SIG-M5 (cell line): ENCODE data around the gene COG2.

Source experiments
- DNase-seq: peaks from one replicate; lab custom pipeline; 2025; lab: John Stamatoyannopoulos, UW

COG2 gene

GRCh38 chr1:230701895-230702768 lies 59.9 kb downstream of the COG2 start:
- DNase-seq = no peak

DNA sequence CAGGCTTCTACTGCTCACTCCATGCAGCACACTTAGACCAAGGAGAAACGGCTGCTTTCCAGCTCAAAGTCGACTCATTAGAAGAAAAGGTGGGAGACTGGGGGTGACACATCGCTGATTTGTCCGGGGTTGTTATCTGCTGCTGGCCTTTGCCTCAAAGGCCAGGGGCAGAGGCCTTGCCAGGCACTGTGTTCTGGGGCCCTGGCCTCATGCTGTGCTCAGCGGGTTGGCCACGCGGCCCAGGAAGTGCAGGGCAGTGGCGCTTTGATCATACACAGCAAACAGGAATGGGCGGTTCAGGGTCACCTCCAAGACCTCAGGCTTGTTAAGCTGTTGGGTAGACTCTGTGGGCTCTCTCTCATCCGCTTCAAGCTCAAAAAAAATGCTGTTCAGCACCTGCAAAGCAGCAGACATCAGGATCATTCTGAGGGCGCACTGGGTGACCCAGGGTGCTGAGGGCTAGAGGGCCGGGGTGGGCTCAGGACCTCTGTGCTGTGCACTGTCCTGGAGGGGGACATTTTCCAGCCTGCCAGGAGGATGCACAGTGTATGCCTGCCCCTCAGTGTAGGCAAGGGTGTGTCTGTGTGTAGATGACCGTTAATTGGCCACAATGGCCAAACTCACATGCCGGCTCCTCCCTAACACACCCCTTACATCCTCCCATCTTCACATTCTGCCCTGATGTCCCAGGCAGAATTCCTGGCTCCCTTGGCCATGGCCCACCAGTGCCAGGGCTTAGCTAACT lies 60.8 kb downstream of the COG2 start:
- DNase-seq = no peak

- DNase-seq = no peak
Measured at GRCh38 chr1:230703679-230704385, 61.6 kb downstream of the COG2 start.

GRCh38 chr1:230704830-230705229 lies 62.5 kb downstream of the COG2 start:
- no peak for DNase-seq

DNA sequence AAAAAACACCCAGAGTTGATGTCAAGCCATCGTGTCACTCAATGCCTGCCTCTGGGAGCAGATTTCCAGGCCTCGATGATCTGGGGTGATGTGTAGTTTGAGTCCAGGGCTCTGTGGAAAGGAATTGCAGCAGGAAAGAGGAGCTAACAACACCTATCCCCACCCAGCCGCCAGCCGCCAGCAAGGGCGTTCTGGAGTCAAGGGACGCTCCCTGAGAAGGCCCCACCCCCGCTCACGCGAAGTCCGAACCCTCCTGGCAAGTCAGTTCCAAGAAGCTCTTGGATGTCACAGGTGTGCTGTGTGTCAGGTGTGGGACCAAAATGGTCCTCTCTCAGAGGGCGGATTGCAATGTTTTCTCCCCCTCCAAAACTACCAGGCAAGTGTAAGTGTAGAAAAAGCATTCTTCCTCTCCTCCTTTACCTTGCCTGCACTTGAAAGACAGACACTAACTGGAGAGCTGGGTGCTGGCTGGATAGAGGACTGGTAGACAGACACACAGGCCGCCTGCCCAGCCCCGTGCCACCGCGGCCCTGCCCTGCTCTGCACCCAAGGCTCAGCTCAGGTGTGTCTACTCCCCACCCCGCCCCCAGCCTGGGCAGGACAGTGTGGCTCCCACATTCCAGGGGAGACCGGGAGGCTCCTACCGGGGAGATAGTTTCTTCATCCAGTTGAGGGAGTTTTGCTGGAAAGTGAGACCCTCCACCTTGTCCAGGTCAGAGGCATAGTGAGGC lies 63.2 kb downstream of the COG2 start:
- DNase-seq = no peak

DNA sequence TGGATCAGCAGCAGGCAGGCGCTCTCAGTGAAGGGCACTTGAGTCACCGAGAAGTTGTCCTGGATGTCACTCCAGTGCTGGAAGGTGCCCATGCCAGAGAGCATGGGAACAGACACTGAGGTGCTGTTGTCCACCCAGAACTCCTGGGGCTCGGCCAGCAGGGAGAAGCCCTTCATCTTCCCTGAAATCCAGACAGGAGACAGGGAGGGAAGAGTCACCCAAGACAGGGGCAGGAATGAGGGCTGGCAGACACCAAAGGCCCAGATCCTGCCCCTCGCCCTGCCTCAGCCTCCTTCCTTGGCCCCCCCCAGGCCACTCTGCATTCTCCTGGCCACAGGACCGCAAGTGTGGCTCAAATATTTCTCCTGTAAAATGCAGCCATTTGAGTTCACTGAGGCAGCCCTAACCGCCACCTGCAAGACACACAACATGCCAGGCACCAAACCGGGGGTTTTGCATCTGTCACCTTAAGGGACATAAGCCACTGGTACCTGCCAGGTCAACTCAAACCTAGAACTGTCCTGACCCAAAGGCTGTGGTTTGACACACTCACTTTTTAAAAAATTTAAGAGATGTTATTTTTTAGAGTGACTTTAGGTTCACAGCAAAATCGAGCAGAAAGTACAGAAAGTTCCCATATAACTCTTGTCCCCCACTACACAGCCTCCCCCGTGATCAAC lies 63.9 kb downstream of the COG2 start:
- DNase-seq = no peak

DNA sequence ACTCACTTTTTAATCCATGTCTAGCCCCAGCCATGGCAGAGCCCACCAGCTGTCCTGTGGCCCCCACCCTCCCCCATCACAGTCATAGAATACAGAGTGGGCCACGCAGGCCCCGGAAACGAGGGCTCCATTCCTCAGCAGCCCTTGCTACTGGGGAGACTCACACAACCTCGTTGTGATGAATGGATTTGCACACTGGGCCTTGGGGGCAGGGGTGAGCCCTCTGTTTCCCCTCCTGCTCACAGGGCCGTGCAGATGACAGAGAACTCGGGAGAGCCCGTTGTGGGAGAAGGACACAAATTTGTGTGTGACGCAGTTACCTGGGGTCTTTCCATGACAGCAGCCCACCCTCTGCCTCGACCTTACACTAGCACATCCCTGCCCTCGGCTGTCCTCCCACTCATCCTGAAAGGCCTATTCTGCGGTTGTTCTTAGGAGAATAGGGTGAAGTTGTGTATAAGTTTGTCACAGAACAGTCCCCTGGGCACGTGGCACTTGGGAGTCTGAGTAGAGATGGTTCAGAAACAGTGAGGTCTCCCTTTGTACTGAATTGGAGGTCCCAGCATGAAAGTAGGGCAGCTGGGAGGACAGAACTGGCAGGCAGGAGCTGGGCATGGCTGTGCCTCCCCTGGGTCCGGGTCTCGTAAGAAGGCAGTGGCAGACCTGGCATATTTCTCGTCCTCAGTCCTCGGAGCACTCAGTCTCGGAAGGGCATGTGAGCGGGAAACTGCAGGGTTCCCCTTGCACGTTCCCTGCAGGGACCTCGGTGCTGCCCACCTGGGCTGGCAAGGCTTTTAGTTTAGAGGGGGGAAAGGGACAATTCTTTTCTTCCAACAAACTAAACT lies 64.8 kb downstream of the COG2 start:
- DNase-seq = no peak

- no peak for DNase-seq
Measured at GRCh38 chr1:230707732-230708630, 65.7 kb downstream of the COG2 start.

DNA sequence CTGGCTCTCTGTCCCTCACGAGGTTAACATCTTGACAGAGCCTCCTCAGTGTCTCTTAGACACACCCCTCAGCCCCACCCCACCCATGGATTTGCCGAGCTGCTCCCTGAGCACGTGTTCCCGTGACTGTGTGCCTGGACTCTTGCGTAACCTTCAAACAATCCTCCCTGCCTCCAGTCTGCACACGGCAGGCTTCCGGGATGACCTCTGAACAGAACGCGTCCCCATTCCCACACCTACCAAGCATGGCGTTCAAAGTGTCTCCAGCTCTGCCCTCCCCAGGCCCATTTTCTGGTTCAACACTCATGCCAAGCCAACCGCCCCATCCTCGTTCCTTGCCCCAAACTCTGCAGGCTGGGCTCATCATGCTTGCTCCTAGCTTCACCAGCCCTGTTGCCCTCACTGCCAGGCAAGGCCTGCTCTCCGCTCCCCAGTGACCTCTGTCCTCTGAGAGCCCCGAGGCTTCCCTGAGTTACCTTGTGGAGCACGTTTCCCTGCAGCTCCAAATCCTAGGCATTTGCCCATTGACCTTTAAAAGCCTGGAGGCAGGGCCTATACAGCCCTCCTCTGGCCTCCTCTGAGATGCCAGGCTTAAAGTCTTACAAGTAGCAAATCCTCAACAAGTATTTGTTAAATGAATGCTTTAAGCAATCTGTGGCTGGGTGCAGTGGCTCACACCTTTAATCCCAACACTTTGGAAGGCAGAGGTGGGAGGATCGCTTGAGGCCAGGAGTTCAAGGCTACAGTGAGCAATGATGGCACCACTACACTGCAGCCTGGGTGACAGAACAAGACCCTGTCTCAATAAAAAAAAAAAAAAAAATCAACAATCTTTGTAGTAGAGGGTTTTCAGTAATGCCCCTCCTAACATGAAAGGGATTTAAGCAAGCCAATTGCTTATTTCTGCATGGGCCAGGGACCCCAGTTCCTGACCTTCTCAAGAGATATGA lies 66.6 kb downstream of the COG2 start:
- DNase-seq = no peak

- no peak for DNase-seq
Measured at GRCh38 chr1:230709619-230710542, 67.6 kb downstream of the COG2 start.

DNA sequence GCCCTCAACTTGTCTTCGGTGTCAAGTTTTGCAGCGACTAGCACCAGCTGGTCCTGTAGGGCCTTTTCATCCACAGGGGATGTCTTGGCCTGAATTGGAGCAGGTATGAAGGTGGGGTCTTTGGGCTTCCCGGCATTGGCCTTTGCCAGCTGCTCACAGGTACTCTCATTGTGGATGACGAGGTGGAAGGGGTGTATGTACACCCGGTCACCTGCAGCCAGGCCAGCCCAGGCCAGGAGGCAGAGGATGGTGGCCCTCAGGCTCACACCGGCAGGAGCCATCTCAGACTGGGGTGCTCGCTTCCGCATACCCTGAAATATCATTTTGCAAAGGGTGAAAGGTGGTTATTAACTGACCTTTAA lies 68.2 kb downstream of the COG2 start:
- DNase-seq = no peak

DNA sequence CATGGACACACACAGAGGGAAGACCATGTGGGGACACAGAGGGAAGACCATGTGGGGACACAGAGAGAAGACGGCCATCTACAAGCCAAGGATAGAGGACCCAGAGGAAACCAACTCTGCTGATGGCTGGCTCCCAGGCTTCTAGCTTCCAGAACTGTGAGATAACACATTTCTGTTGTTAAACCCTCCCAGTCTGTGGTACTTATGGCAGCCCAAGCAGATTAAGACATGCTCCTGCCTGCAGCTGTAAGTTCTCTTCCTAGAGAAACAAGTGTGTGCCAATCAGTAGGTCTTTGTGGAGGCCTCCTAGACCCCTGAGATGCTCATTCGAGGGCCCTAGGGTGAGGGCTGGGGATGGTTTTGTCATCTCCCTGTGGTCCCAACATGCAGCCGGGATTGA lies 69.0 kb downstream of the COG2 start:
- DNase-seq = no peak

DNA sequence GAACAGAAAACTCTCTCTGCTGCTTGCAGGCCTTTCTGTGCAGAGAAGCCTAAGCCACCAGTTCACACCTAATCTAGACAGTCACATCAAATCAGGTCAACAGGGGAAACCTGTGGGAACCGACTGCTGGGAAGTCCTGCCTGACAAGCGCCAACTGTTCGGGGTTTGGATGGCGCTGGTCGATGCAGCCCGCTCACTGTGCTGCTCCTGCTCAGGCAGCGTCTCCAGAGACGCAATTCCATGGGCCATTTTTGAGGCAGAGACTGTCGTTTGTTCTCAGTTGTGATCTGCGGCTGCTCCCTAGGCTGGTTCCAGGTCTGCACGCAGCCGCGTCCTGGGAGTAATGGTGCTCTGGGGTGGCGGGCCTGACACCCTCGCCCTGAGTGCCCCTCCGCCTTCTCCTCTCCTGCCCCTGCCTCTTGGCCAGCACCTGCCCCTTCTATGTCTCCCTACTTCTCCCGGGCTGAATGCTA lies 70.2 kb downstream of the COG2 start:
- DNase-seq = no peak

DNA sequence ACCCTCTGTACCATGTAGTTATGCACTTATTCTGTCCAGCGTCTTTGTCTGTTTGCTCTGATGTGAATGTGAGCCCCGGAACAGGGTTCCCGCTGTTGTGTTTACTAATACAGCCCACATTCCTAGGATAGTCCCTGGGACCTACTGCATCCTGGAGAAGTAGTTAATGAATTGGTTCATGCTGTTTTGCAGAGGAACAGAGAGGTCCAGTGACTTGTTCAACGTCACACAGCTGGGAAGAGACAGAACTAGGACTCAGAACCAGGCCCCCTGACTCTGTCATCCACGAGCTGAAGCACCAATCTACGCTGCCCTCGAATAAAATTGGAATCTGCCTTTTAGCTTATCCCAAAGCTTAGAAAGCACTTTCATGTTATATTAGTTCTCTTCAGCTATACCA lies 70.9 kb downstream of the COG2 start:
- no peak for DNase-seq

GRCh38 chr1:230713547-230713914 lies 71.2 kb downstream of the COG2 start:
- no peak for DNase-seq

DNA sequence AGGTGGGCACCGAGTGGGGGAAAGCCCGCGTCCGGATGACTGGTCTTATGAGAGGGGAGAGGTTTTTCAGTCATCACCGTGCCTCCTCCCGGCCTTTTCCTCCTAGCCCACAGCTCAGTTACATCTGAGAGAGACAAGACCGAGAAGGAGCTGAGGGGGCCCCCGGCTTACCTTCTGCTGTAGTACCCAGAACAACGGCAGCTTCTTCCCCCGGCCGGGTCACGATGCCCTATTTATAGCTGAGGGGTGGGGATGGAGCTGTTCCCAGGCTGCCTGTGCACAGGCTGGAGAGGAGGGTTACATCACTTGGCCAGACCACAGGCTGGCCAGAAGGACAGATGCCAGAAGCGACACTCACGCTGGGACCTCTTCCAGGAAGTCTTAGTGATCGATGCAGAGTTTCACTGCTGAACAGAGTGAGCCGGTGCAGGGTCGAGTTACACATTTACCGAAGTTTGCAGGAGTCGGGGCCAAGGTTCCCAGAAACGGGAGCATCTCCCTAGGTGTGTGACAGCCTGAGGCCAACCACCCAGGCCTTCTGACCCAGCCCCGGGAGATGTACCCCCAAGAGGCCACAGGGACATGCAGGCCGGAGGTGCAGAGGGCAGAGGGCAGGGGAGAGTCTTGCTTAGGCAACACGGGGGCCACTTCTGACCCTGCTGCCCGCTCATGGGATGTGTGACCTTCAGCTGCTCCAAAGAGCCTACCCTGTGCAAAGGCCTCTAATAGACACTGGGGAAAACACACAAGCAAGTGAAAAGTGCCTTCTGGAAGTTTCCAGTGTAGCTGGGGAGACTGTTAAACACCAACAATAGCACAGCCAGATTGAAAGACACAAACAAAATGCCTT lies 71.9 kb downstream of the COG2 start, which contains the start of gene AGT:
Gene AGT (minus strand): TSS at position 208 of the 850 bp plus-strand sequence. CDS start 3,299 bp downstream, outside the sequence.
- DNase-seq = no peak
